AG08396 (cell line): ENCODE data around the gene ID3.

Experiments used
- DNase-seq: peaks from one replicate; pipeline ENCODE4 v3.0.0; 2012; ENCODE audit warnings: low spot score, mixed read lengths

Gene ID3, protein sequence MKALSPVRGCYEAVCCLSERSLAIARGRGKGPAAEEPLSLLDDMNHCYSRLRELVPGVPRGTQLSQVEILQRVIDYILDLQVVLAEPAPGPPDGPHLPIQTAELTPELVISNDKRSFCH

DNA sequence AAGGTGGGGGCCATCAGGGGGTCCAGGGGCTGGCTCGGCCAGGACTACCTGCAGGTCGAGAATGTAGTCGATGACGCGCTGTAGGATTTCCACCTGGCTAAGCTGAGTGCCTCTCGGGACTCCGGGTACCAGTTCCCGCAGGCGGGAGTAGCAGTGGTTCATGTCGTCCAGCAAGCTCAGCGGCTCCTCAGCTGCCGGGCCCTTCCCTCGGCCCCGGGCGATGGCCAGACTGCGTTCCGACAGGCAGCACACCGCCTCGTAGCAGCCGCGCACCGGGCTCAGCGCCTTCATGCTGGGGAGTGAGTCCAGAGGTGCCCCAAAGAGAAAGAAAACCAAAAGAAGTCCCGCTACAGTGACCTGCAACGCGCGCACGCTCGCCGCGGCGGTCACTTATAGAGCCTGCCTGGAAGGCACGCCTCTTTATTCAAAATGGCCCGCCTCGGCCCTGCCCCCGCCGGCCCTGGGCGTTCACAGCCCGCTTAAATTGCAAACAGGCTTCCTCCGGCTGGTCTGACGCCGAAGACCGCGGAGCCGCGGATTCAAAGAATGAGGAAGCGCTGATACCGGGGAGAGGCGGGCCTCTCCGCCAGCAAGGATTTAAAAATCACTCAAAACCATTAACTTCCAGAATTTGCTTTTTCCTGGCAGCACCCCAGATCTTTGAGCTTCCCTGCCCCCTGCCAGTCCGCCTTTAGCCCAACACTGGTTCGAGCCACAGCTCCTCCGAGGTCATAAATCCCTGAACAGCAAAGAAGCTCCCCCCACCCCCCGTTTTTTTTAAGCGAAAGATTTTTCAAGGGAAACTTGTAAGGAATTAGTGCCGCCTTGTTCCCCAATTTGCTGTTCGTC is at the start of gene ID3:
Gene ID3, minus strand, starts transcription at position 366 of the 849 bp plus-strand sequence. Its CDS starts 75 bp downstream, at position 291.
- DNase-seq, result peak; percentile 90

DNA sequence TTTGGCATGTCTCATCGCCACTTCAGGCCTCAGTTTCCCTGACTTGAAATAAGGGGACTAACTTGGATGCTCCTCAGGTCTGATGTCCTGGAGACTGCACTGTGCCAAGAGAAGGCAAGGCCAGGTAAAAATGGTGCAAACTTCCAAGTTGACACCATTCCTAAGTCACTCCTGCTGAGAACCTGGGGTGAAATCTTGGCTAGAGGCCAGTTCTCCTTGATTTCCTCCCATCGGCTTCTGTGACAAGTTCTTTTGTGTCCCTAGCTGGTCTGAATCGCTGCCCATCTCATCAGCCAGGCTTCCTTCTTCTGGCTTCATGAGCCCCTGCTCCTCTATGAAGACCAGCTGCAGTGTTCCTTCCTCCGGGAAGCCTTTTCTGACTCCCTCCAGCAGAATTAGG is 48.6 kb upstream of the ID3 start:
- no peak for DNase-seq

DNA sequence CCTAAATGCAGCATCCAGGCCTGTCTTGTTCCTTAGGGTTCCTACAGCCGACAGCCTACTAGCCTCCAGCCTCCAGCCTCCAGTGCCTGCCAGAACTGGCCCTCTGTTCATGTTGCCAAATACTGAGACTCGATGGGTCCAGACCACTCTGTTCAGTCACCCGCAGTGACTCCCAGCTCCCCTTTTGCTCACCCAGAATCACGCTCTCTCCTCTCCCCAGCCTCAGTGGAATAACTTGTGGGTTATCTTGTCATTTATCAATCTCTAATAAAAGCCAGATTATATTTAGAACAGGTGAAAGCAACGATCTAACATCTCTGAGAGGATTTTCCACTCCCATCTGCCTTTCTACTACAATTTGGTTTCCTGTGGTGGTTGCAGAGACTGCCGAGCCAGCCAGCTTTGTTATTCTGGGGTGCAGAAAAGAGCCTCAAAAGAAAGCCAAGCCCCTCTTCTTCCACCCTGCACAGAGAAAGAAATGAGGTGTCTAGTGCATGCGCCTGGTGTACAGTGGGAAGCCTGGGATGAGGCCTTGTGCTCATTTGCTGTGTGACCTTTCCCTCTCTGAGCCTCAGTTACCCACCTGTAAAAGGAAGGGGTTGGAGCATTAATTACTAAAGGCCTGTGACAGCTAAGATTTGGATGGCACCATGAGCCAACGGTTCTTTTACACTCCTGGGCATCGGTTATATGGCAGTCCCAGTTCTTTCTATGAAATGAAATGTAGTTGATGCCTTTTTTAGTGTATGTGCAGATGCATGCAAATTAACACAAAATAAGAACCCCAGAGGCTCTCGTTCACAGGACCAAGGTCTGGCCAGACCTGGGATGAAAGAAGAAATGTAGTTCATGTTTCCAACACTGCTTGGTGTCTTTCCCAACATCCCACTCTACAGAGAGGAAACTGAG is 42.9 kb upstream of the ID3 start:
- no peak for DNase-seq

DNA sequence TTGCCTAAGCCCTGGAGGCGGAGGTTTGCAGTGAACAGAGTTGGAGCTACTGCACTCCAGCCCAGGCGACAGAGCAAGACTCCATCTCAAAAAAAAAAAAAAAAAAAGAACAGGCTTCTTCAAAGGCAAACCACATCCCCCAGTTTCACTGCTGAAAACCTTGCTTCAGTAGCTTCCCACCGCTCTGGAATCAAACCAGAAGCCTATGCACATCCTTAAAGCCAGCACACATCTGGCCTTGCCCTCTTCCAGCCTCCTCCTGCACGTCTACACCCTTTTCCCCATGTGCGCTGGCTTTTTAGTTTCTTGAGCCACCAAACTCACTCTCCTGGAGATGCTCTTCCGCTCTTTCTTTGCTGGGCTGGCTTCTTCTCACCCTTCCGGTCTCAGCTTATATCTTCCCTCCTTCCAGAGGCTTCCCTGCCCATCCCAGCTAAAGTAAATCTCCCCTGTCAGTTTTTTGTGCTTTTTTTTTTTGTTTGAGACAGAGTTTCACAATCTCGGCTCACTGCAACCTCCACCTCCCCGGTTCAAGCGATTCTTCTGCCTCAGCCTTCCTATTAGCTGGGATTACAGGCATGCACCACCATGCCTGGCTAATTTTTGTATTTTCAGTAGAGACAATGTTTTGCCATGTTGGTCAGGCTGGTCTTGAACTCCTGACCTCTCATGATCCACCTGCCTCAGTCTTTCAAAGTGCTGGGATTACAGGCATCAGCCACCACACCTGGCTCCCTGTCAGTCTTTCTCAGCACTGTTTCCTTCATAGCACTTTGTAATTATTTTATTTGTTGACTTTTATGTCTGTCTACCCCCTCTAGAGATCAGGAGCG is 42.0 kb upstream of the ID3 start:
- no peak for DNase-seq

GRCh38 chr1:23600283-23600682 is 41.0 kb upstream of the ID3 start:
- no peak for DNase-seq

DNA sequence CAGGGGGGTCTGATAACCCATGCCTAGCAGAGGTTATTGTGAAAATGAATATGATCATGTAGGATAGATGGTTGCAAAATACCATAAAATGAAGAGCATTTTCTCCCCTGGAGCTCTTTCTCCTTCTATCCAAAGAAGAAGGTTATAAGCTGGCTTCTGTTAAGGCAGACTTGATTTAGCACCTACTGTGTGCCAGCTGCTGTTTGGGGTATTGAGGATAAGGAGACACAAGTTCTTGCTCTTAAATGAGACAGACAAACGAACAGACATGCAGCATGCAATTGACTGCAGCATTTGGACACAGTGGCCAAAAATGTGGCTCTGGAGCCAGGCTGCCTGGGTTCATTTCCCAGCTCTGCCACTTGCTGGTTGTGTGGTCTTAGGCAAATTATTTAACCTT is 39.8 kb upstream of the ID3 start:
- no peak for DNase-seq

- DNase-seq, result no peak
Observed at GRCh38 chr1:23598424-23598823, 39.1 kb upstream of the ID3 start.

DNA sequence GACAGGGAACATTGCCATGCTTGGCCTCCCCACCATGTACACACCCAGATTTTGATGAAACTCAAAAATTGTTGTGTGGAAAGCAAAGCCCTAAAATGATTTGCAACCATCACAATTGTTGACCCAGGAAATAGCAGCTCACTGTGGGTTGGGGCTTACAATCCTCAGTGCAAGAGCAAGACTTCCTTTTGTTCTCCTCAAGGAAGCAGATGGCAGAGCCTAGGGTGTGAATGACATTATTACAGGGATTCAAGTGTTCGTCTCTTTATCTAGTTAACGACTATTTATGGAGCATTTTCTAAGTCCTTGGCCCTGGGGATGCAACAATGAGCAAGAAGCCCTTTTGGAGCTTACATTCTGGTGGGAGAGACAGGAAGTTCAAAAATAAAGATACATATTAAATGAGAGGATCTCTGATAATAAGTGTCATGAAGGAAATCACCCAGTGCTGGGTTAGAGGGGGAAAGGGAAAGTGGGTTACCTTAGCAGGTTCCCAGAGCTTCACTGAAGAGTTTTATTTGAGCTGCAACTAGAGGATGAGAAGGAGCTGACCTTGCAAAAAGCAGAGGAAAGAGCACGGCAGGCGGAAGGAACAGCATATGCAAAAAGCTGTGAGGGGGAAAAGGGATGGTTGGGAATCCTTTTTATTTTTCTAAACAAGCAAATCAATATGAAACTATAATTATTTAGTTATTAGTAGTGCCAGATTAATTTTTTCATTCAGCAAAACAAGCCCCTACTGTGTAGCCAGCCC is 38.5 kb upstream of the ID3 start:
- no peak for DNase-seq

- DNase-seq, result no peak
Observed at GRCh38 chr1:23596382-23597358, 37.4 kb upstream of the ID3 start.

- no peak for DNase-seq
Observed at GRCh38 chr1:23594927-23595353, 35.6 kb upstream of the ID3 start.

DNA sequence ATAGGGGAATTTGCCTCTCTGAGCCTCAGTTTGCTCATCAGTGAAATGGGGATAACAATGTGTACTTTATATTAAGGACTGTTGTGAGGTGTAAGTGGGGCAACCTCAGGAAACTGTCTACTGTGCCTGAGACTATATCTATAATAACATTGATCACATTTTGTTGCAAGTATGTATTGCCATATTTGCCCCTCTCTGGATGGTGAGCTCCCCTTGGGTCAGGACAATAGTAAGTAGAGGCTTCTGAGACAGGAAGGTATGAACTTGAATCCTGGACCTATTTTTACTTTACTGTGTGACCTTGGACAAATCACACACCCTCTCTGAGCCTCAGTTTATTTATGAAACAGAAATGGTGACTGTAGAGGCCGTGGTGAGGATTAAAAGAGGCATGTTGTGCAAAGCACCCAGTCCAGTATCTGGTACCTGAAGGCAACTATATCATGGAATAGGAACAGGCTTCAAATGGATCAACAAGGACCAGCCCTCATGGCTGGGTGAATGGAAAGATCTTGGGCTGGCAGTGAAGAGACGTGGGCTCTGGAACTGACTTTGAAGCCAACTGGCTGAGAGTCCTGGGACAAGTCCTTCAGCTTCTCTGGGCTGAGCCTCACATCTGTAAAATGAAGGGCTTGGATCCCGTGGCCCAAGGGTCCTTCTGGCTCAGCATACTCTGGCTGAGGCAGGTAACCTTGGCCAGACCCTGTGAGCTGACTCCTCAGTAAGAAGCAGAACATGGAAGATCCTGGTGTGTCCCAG is 35.0 kb upstream of the ID3 start:
- no peak for DNase-seq

- no peak for DNase-seq
Observed at GRCh38 chr1:23593556-23594148, 34.4 kb upstream of the ID3 start.

DNA sequence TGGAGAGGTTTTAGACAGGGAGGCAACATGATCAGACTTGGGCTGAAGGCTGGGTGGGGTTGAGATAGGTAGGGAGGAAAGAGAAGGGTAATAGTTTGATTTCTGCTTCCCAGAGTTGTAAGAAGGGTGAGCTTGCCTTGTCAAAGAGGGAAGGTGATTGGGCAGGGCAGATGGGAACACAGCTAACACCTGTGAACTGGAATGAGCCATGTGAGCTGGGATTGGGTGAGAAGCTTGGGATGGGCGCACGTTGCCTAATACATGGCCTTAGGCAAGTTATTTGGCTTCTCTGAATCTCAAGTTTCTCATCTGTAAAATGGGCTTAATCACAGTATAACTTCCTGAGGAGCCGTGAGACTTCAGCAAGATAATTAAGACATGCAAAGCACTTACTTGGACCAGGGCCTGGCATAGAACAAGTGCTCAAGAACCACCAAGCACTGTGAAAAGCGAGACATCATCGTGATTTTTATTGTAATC is 33.8 kb upstream of the ID3 start:
- no peak for DNase-seq

DNA sequence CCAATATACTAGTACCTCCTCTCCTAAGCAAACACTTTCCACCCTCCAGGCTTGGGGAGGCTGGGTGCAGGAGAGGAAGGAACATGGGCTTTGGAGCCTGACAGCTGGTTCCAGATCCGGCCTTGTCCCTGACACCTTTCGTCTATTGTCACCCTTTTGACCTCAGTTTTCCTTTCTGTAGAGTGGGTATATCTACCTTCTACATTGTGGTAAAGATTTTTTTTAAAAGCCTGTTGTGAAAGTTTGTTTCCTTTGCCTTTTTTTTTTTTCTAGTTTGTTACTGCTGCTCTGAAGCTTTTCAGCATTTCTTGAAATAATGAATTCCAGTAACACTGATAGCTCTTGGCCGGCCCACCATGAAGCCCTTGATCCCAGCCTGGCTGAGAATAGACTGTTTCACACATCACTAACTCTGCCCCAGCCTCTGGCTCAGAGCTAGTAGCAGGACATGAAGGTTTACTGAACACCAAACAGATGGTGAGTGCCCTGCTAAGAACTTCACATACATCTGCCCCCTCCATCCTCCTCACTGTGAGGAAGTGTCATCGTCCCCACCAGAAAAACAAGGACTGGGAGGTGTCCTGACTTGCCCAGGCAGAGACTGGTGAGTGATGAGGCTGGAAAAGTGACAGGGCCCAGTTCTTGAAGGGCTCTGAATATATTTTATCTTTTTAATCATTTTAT is 33.0 kb upstream of the ID3 start:
- DNase-seq, result no peak

GRCh38 chr1:23591460-23592208 is 32.3 kb upstream of the ID3 start:
- DNase-seq, result no peak

DNA sequence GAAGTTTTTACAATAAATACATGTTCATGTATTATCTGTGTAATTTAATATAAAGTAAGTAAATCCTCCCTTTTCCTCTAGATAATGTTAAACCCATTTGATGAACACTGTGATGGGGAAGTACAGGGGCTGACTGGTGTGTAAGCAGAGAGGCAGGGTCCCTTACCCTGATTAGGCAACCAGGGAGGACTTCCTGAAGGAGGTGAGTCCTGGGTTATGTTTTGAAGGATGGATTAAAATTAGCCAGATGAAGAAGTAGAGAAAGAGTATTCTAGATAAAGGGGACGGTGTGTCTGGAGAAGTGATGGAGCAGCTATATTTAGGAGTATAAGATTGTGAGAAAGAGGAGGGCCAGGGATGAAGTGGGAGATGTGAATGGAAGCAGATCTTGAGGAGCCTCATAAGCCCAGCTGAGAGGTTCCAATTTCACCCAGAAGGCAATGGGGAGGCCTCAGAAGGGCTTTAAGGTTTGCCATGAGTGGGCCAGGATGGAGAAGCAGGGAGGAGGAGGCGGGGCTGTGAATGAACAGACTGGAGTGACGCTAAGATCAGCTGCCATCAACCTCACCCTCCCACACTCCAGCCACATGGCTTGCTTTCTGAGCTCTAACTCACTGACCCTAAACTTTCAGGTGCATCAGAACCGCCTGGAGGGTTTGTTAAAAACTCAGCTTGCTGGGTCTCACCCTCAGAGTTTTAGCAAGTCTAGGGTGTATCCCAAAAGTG is 30.9 kb upstream of the ID3 start:
- no peak for DNase-seq

DNA sequence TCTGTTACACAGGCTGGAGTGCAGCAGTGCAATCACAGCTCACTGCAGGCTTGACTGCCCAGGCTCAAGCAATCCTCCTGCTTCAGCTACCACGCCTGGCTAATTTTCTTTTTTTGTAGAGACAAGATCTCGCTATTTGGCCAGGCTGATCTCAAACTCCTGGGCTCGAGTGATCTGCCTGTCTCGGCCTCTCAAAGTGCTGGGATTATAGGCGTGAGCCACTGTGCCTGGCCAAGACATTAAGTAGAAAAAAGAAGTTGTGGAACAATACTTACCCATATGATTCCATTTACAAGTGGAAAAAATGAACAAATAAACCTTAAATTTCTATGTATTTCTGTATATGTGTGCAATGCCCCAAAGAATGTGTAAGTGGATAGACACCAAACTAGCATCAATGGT is 30.3 kb upstream of the ID3 start:
- no peak for DNase-seq
